Measurements from ENCODE around the gene DGCR8.

The DGCR8 gene

GRCh38 chr22:20053407-20054033, 26.5 kb upstream of the DGCR8 start:
- TF ChIP-seq ZFX (IDR thresholded peaks at IDR 0.05; ENCODE audit: borderline replicate concordance): no peak
- TF ChIP-seq CTCF (IDR thresholded peaks at IDR 0.05): no peak
- no peak overlapping the region for H3K27ac ChIP-seq

- H3K27ac ChIP-seq: no peak overlapping the region
- TF ChIP-seq ZFX (IDR thresholded peaks at IDR 0.05; ENCODE audit: borderline replicate concordance): no peak
- TF ChIP-seq CTCF (IDR thresholded peaks at IDR 0.05): no peak
Observed at GRCh38 chr22:20054034-20054427, 26.0 kb upstream of the DGCR8 start.

GRCh38 chr22:20054485-20054884, 25.6 kb upstream of the DGCR8 start:
- H3K27ac ChIP-seq: no peak overlapping the region

GRCh38 chr22:20055144-20055543, 24.9 kb upstream of the DGCR8 start:
- no peak overlapping the region for H3K27ac ChIP-seq
- TF ChIP-seq ZFX (IDR thresholded peaks at IDR 0.05; ENCODE audit: borderline replicate concordance): no peak
- TF ChIP-seq CTCF (IDR thresholded peaks at IDR 0.05): no peak

More at GRCh38 chr22:20054485-20054884, 25.6 kb upstream of the DGCR8 start:
- no peak for TF ChIP-seq CTCF (IDR thresholded peaks at IDR 0.05)

GRCh38 chr22:20055654-20056053, 24.4 kb upstream of the DGCR8 start:
- H3K27ac ChIP-seq: no peak overlapping the region
- TF ChIP-seq CTCF (IDR thresholded peaks at IDR 0.05): no peak
- no peak for TF ChIP-seq ZFX (IDR thresholded peaks at IDR 0.05; ENCODE audit: borderline replicate concordance)

GRCh38 chr22:20056161-20056560, 23.9 kb upstream of the DGCR8 start:
- no peak for TF ChIP-seq CTCF (IDR thresholded peaks at IDR 0.05)
- TF ChIP-seq ZFX (IDR thresholded peaks at IDR 0.05; ENCODE audit: borderline replicate concordance): no peak
- H3K27ac ChIP-seq: no peak overlapping the region

- no peak overlapping the region for H3K27ac ChIP-seq
- no peak for TF ChIP-seq CTCF (IDR thresholded peaks at IDR 0.05)
- TF ChIP-seq ZFX (IDR thresholded peaks at IDR 0.05; ENCODE audit: borderline replicate concordance): no peak
Observed at GRCh38 chr22:20056696-20057386, 23.2 kb upstream of the DGCR8 start.
